HUES64 (cell line): Measurements from ENCODE around the gene BCAT1.

Source experiments
- H3K27ac ChIP-seq: 2 replicates; pipeline ENCODE4 v1.7.0; 2013; ENCODE audit warnings: low read depth, low read length, inconsistent platforms
- H3K27me3 ChIP-seq: 2 replicates; pipeline ENCODE4 v1.6.1; 2013; ENCODE audit warnings: mild to moderate bottlenecking, low read length; ENCODE audit not compliant: insufficient read depth
- H3K36me3 ChIP-seq: 2 replicates; pipeline ENCODE4 v1.6.1; 2013; ENCODE audit warnings: mild to moderate bottlenecking, low read length; ENCODE audit not compliant: insufficient read depth
- H3K4me1 ChIP-seq: 2 replicates; pipeline ENCODE4 v1.6.1; 2013; ENCODE audit warnings: mild to moderate bottlenecking, low read length, moderate library complexity; ENCODE audit not compliant: insufficient read depth
- H3K4me3 ChIP-seq: 2 replicates; pipeline ENCODE4 v1.5.1; 2013; ENCODE audit warnings: mild to moderate bottlenecking, low read length, moderate library complexity
- H3K9ac ChIP-seq: 2 replicates; pipeline ENCODE4 v1.6.1; 2013; ENCODE audit warnings: mild to moderate bottlenecking, low read depth, low read length
- H3K9me3 ChIP-seq: 2 replicates; pipeline ENCODE4 v1.6.1; 2013; ENCODE audit warnings: low read depth, low read length; ENCODE audit not compliant: insufficient read depth
- WGBS: fragments of 150-250, 120-280 bp; methylation state at CpG from one replicate; pipeline ENCODE4 v1.1.7; 2013; ENCODE audit warnings: missing lambda C conversion rate; 5-methylcytosine and 5-hydroxymethylcytosine counted together

The BCAT1 gene

DNA sequence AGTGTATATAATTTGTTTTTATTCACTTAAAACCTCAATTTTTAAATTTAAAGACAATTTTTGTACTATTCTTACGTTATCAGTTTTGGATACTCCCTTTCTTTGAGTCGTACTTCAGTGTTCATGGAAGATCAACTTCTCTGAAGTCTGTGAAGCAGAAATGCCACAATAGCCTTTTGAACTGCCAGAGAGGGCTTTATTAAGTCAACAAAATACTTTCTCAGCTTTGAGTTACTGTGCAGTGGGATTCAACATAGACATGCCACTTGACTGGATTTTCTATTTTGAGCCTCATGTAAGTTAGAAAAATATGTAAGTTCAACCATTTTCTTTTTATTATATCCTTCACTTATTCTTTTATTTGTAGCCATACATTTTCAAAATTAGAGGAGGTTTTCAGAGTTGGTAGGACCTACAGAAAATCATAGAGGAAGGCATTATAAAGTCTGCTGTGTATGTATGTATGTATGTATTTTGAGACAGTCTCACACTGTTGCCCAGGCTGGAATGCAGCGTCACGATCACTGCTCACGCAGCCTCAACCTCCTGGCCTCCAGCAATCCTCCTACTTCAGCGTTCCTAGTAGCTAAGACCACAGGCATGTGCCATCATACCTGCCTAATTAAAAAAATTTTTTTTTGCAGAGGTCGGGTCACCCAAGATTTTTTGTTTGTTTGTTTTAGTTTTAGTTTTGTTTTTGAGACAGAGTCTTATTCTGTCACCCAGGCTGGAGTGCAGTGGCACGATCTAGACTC lies 31.3 kb upstream of the BCAT1 start:
- no peaks in the 10 kb centered on the region for H3K4me1 ChIP-seq
- H3K9ac ChIP-seq, result no peak overlapping the region
- 93% methylated on average over 8 of the region's 8 CpGs for WGBS
- H3K36me3 ChIP-seq, result no peaks in the 10 kb centered on the region
- no peaks in the 10 kb centered on the region for H3K27me3 ChIP-seq
- H3K9me3 ChIP-seq, result peaks cover 14% of the 10 kb centered on the region; the same call in 1 of the 2 replicates
- no peak overlapping the region for H3K4me3 ChIP-seq
- no peak overlapping the region for H3K27ac ChIP-seq

DNA sequence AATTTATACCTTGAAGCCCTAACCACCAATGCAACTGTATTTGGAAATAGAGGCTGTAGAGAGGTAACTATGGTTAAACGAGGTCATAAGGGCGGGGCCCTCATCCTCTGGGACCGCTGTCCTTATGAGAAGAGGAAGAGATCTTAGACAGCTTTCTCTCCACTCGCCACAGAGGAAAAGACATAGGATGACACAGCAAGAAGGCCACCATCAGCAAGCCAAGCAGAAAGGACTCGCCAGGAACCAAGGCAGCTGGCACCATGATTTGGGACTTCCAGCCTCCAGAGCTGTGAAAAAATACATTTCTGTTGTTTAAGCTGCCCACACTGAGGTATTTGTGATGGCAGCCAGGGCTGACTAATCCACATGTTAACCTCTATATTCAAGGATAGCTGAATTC lies 30.4 kb upstream of the BCAT1 start:
- Histone ChIP-seq H3K9me3 (peaks cover 12% of the 10 kb centered on the region; the same call in 1 of the 2 replicates), H3K27ac (no peak overlapping the region), H3K9ac (no peak overlapping the region), H3K27me3 (no peaks in the 10 kb centered on the region), H3K4me1 (no peaks in the 10 kb centered on the region), H3K36me3 (no peaks in the 10 kb centered on the region), H3K4me3 (no peak overlapping the region)
- 93% methylated on average over 5 of the region's 5 CpGs for WGBS

DNA sequence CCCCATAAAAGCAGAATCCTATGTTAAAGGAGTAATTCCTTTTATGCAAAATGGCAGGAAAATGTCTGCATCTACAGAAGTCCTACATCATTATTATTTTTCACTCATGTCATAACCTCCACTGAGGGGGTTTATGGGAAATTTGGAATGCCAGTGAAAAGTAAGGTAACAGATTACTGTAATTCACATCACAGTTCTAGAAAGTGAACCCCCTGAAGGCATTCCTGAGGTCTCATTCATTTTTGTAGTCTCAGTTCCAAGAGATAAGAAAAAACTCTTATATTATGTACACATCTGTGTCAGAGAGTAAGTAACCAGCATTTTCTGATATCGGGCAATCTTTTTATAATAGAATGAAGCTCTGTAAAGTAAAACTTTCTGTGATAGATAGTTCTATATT lies 28.8 kb upstream of the BCAT1 start:
- H3K27ac ChIP-seq, result no peak overlapping the region
- H3K9me3 ChIP-seq, result peaks cover 6% of the 10 kb centered on the region; the same call in 1 of the 2 replicates
- no peaks in the 10 kb centered on the region for H3K4me1 ChIP-seq
- 100% methylated on average over 1 of the region's 1 CpG for WGBS
- H3K4me3 ChIP-seq, result no peak overlapping the region
- H3K9ac ChIP-seq, result no peak overlapping the region
- no peaks in the 10 kb centered on the region for H3K36me3 ChIP-seq
- no peaks in the 10 kb centered on the region for H3K27me3 ChIP-seq

DNA sequence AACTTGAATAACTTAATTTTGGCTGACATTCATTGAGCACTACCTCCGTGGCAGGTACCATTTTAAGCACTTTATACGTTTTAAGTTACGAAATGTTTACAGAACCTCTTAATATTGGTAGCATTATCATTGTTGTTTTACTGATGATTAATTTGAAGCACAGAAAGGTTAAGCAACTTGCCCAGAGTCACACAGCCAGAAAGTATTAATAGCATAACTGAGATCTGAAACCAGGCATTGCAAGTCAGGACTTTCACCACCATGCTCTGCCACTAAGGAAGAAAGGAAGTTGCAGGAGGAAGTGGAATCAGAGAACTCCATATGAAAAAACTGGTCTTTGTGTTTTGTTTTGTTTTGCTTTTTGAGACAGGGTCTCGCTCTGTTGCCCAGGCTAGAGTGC lies 28.2 kb upstream of the BCAT1 start:
- Histone ChIP-seq H3K27me3 (no peaks in the 10 kb centered on the region), H3K4me1 (no peaks in the 10 kb centered on the region), H3K27ac (no peak overlapping the region), H3K9ac (no peak overlapping the region), H3K36me3 (no peaks in the 10 kb centered on the region), H3K4me3 (no peak overlapping the region), H3K9me3 (no peaks in the 10 kb centered on the region)
- 66% methylated on average over 4 of the region's 4 CpGs for whole genome bisulfite sequencing

DNA sequence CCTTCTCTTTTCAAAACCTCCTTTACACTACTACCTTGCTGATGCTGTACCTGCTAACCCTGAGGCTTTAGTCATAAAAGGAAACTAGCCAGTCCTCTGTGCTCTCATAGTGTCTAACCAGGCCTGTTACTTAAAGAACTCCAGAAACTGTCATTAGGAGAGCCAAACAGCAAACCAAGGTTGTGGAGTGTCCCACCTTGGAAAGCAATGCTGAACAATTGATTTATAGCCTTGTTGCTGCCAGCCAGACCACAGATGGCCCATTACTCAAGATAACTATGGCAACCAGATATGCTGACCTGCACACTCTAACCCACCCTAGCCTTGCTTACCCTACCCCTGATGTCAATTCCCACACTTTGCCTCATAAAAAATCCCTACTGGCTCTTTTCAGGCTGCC lies 26.5 kb upstream of the BCAT1 start:
- Histone ChIP-seq H3K4me3 (no peak overlapping the region), H3K36me3 (no peaks in the 10 kb centered on the region), H3K27ac (no peak overlapping the region), H3K9ac (no peak overlapping the region), H3K9me3 (no peaks in the 10 kb centered on the region), H3K27me3 (no peaks in the 10 kb centered on the region), H3K4me1 (no peaks in the 10 kb centered on the region)

DNA sequence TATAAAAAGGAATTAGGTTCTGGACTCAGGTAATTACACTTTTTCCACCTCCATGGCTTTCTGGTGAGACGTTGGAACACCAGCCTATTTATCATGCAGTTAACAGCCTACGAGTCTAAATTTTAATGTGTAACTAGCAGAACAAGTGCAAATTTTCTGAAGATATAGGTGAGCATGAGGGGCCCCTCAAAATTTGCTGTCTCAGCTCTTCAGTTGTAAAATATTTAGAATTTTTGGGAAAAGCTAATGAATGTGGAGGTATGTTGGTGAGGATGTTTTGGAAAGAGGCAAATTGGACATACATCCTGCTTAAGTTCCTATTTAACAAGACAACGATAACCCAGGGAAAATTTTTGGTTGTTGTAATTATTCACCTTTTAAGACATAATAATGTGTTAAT lies 25.3 kb upstream of the BCAT1 start:
- Histone ChIP-seq H3K9ac (no peak overlapping the region), H3K27ac (no peak overlapping the region), H3K27me3 (no peaks in the 10 kb centered on the region), H3K4me1 (no peaks in the 10 kb centered on the region), H3K4me3 (no peak overlapping the region), H3K9me3 (peaks cover 4% of the 10 kb centered on the region; the same call in 1 of the 2 replicates), H3K36me3 (no peaks in the 10 kb centered on the region)
- 96% methylated on average over 2 of the region's 3 CpGs for WGBS

DNA sequence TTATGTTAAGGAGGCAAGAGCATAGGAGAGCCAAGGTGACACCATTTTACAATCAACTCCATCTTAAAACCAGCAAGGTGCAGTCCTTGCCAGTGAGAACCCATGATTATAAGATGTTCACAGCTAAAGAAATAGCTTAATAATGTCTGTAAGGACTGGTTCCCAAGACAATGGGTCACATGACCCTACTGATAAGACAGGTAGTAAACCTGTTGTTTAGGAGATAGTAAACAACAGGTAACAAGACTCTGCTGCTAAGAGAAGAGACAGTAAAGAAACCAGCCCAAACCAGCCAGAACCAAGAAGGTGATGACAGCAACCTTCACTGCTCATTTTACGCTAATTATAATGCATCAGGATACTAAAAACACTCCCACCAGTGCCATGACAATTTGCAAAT lies 23.2 kb upstream of the BCAT1 start:
- Histone ChIP-seq H3K4me1 (no peaks in the 10 kb centered on the region), H3K9ac (no peak overlapping the region), H3K27ac (no peak overlapping the region), H3K36me3 (no peaks in the 10 kb centered on the region), H3K9me3 (peaks cover 4% of the 10 kb centered on the region; the same call in 1 of the 2 replicates), H3K4me3 (no peak overlapping the region), H3K27me3 (no peaks in the 10 kb centered on the region)
- WGBS, result 94% methylated on average over 1 of the region's 1 CpG

DNA sequence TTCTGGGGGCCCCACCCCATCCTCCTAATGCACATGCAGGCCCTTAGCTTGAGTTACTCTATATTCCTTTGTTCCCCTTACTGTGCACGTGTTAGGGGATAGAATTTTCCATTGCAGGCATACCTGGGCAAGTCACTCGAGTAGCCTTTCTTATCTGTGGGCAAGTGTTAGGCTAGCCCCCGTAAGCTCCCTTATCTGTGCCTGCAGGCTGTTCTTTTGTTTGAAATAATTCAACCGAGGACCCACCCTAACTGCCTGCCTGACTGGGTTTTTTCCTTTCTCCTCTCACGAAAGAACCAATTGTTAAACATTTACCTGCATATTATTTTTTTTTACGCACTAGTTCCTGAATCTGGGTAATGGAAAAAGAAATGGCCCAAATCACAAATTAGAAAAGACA lies 21.3 kb upstream of the BCAT1 start:
- H3K4me3 ChIP-seq, result no peak overlapping the region
- no peak overlapping the region for H3K9ac ChIP-seq
- H3K27ac ChIP-seq, result no peak overlapping the region
- no peaks in the 10 kb centered on the region for H3K36me3 ChIP-seq
- H3K4me1 ChIP-seq, result no peaks in the 10 kb centered on the region
- H3K27me3 ChIP-seq, result no peaks in the 10 kb centered on the region
- H3K9me3 ChIP-seq, result peaks cover 4% of the 10 kb centered on the region
- 74% methylated on average over 5 of the region's 6 CpGs for WGBS

DNA sequence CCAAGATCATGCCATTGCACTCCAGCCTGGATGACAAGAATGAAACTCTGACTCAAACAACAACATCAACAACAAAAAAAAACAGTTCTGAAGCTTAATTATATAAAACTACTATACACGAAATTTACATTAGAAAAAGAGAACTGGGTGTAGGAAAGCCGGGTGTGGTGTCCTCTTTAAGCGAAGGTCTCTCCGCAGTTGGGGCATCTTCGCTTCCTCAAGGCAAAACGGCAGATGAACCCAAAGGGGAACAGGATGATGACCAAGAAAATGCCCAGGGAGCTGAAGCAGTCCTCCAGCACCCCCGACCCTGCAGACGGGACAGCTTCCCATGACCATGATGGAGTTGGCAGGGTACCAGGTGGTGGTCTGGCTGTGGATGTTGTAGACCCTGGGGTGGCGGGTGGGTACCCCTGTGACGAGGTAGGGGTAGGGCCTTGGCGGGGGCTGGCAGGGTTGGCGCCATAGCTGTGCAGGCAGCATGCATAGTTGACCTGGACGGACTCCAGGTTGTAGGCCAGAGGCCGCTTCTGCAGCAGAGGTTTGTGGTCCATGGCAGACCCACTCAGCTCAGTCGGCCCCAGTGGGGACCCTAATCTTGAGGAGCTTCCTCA lies 18.2 kb upstream of the BCAT1 start:
- peaks cover 6% of the 10 kb centered on the region for H3K4me1 ChIP-seq
- 90% methylated on average over 15 of the region's 15 CpGs for WGBS
- no peaks in the 10 kb centered on the region for H3K27me3 ChIP-seq
- H3K4me3 ChIP-seq, result no peak overlapping the region
- H3K9me3 ChIP-seq, result peaks cover 10% of the 10 kb centered on the region
- no peaks in the 10 kb centered on the region for H3K36me3 ChIP-seq
- H3K27ac ChIP-seq, result no peak overlapping the region
- no peak overlapping the region for H3K9ac ChIP-seq

DNA sequence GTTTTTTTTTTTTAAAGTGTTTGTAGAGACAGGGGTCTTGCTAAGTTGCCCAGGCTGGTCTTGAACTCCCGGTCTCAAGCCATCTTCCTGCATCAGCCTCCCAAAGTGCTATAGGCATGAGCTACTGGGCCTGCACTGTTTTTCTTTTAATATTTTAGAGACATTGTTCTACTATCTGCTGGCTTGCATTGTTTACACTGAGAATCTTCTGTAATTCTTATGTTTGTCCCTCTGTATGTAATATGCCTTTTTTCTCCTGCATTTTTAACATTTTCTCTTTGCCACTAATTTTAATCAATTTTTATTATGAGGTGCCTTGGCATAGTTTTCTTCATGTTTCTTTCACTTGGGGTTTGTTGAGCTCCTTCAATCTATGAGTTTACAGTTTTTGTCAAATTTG lies 15.4 kb upstream of the BCAT1 start:
- Histone ChIP-seq H3K27ac (no peak overlapping the region), H3K4me3 (no peak overlapping the region), H3K4me1 (peaks cover 6% of the 10 kb centered on the region), H3K27me3 (no peaks in the 10 kb centered on the region), H3K9ac (no peak overlapping the region), H3K36me3 (no peaks in the 10 kb centered on the region), H3K9me3 (peaks cover 6% of the 10 kb centered on the region; the same call in 1 of the 2 replicates)
- WGBS, result 0% methylated on average over 1 of the region's 1 CpG

DNA sequence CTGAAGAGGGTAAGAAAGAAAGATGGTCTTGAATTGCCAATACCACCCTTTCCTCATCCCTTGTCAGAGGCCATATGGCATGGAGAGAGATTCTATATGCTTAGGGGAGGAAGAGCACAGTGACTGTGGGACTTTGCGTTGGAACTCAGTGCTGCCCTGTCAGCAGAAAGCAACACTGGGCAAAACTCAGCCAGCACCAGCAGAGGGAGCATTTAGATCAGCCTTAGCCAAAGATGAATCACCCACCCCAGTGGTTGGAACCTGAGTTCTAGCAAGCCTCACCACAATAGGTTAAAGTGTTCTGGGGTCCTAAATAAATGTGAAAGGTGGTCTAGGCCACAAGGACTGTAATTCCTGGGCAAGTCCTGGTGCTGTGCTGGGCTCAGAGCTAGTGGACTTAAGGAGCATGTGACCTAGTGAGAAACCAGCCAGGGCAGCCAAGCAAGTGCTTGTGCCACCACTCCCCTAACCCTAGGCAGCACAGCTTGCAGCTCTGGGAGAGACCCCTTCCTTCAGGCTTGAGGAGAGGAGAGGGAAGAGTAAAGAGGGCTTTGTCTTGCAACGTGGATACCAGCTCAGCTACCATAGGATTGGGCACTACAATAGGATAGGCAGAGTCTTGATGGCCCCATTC lies 11.4 kb upstream of the BCAT1 start:
- Histone ChIP-seq H3K36me3 (no peaks in the 10 kb centered on the region), H3K4me3 (no peak overlapping the region), H3K27ac (no peak overlapping the region), H3K27me3 (no peaks in the 10 kb centered on the region), H3K4me1 (peaks cover 6% of the 10 kb centered on the region), H3K9ac (no peak overlapping the region), H3K9me3 (peaks cover 6% of the 10 kb centered on the region; the same call in 1 of the 2 replicates)
- WGBS, result 13% methylated on average over 2 of the region's 2 CpGs
